Left forelimb (tissue), 1 donor: ENCODE measurements around the gene DPP8.
"Not testable (repeated sequence)": the region's sequence is repeated elsewhere in the genome, so short reads cannot be mapped to it uniquely, and the experiment has no call there.

Experiments used
- DNase-seq: peaks from one replicate; pipeline ENCODE4 v3.0.0-alpha.2; 2018; ENCODE audit warnings: low spot score

DPP8 gene

GRCh38 chr15:65402961-65403360 is 114.5 kb downstream of the DPP8 start:
- DNase-seq, result no peak

GRCh38 chr15:65401611-65402240 is 115.8 kb downstream of the DPP8 start:
- DNase-seq, result no peak

GRCh38 chr15:65400760-65401610 is 116.5 kb downstream of the DPP8 start:
- DNase-seq, result peak; percentile 86

- DNase-seq, result no peak
Measured at GRCh38 chr15:65399997-65400396, 117.5 kb downstream of the DPP8 start.

- DNase-seq, result no peak
Measured at GRCh38 chr15:65399001-65399706, 118.3 kb downstream of the DPP8 start.

- not testable (repeated sequence) for DNase-seq
Measured at GRCh38 chr15:65398486-65398885, 119.0 kb downstream of the DPP8 start.

GRCh38 chr15:65396965-65397317 is 120.5 kb downstream of the DPP8 start:
- DNase-seq, result no peak

GRCh38 chr15:65396283-65396964 is 121.1 kb downstream of the DPP8 start:
- no peak for DNase-seq

GRCh38 chr15:65395567-65396202 is 121.8 kb downstream of the DPP8 start:
- no peak for DNase-seq

GRCh38 chr15:65394936-65395335 is 122.6 kb downstream of the DPP8 start:
- no peak for DNase-seq

GRCh38 chr15:65394280-65394789 is 123.2 kb downstream of the DPP8 start:
- DNase-seq, result no peak

- no peak for DNase-seq
Measured at GRCh38 chr15:65393557-65393956, 123.9 kb downstream of the DPP8 start.

GRCh38 chr15:65393091-65393490 is 124.4 kb downstream of the DPP8 start:
- no peak for DNase-seq
